ENCODE measurements around the gene PRKCE.

The PRKCE gene

GRCh38 chr2:46096260-46096659, 444.8 kb downstream of the PRKCE start:
- DNase-seq (ENCODE audit: low read depth in 2 of 3, low spot score in 1 of 3), result no peak

GRCh38 chr2:46097714-46098480, 446.4 kb downstream of the PRKCE start:
- no peak for DNase-seq (ENCODE audit: low read depth in 2 of 3, low spot score in 1 of 3)

- peak in 1 of 3 donors; percentile 10 for DNase-seq (ENCODE audit: low read depth in 2 of 3, low spot score in 1 of 3)
Measured at GRCh38 chr2:46098621-46099062, 447.2 kb downstream of the PRKCE start.

- DNase-seq (ENCODE audit: low read depth in 2 of 3, low spot score in 1 of 3), result no peak
Measured at GRCh38 chr2:46101557-46102220, 450.2 kb downstream of the PRKCE start.

- DNase-seq (ENCODE audit: low read depth in 2 of 3, low spot score in 1 of 3), result no peak
Measured at GRCh38 chr2:46106690-46107089, 455.2 kb downstream of the PRKCE start.

GRCh38 chr2:46114996-46115395, 463.5 kb downstream of the PRKCE start:
- DNase-seq (ENCODE audit: low read depth in 2 of 3, low spot score in 1 of 3), result no peak

- DNase-seq (ENCODE audit: low read depth in 2 of 3, low spot score in 1 of 3), result no peak
Measured at GRCh38 chr2:46116150-46116549, 464.7 kb downstream of the PRKCE start.

GRCh38 chr2:46116553-46116991, 465.1 kb downstream of the PRKCE start:
- no peak for DNase-seq (ENCODE audit: low read depth in 2 of 3, low spot score in 1 of 3)

GRCh38 chr2:46117379-46117778, 465.9 kb downstream of the PRKCE start:
- DNase-seq (ENCODE audit: low read depth in 2 of 3, low spot score in 1 of 3), result no peak

GRCh38 chr2:46117994-46118393, 466.5 kb downstream of the PRKCE start:
- DNase-seq (ENCODE audit: low read depth in 2 of 3, low spot score in 1 of 3), result no peak

- DNase-seq (ENCODE audit: low read depth in 2 of 3, low spot score in 1 of 3), result no peak
Measured at GRCh38 chr2:46118656-46119371, 467.3 kb downstream of the PRKCE start.

GRCh38 chr2:46119453-46119852, 468.0 kb downstream of the PRKCE start:
- DNase-seq (ENCODE audit: low read depth in 2 of 3, low spot score in 1 of 3), result no peak

GRCh38 chr2:46120792-46121555, 469.5 kb downstream of the PRKCE start:
- no peak for DNase-seq (ENCODE audit: low read depth in 2 of 3, low spot score in 1 of 3)

GRCh38 chr2:46122318-46122976, 471.0 kb downstream of the PRKCE start:
- no peak for DNase-seq (ENCODE audit: low read depth in 2 of 3, low spot score in 1 of 3)

- DNase-seq (ENCODE audit: low read depth in 2 of 3, low spot score in 1 of 3), result no peak
Measured at GRCh38 chr2:46123013-46123412, 471.5 kb downstream of the PRKCE start.

GRCh38 chr2:46125798-46126197, 474.3 kb downstream of the PRKCE start:
- no peak for DNase-seq (ENCODE audit: low read depth in 2 of 3, low spot score in 1 of 3)

GRCh38 chr2:46126571-46126970, 475.1 kb downstream of the PRKCE start:
- DNase-seq (ENCODE audit: low read depth in 2 of 3, low spot score in 1 of 3), result no peak

- no peak for DNase-seq (ENCODE audit: low read depth in 2 of 3, low spot score in 1 of 3)
Measured at GRCh38 chr2:46127176-46127575, 475.7 kb downstream of the PRKCE start.

- DNase-seq (ENCODE audit: low read depth in 2 of 3, low spot score in 1 of 3), result no peak
Measured at GRCh38 chr2:46130511-46130910, 479.0 kb downstream of the PRKCE start.

- no peak for DNase-seq (ENCODE audit: low read depth in 2 of 3, low spot score in 1 of 3)
Measured at GRCh38 chr2:46132996-46133395, 481.5 kb downstream of the PRKCE start.

All from stimulated activated CD4-positive, alpha-beta T cell treated with anti-CD3 and anti-CD28 coated beads, Interleukin-12 subunit alpha, Interleukin-12 subunit beta, amount 100 ng/mL, for 48 hours (primary cell).